Measurements from ENCODE around the gene PELI3.

The PELI3 gene

DNA sequence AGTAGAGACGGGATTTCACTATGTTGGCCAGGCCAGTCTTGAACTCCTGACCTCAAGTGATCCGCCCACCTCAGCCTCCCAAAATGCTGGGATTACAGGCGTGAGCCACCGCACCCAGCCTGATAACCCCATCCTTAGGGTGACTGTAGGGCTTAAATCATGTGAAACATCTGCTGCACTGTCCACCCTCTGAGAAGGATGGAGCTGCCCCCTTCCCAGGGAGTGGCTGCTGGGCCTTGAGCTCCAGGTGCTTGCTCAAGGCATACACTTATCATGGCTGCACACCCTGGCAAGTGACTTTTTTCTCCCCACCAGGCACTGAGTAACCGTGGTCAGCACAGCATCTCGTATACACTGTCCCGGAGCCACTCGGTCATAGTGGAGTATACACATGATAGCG, 5.3 kb downstream of the PELI3 start:
- TF ChIP-seq SIN3A (IDR thresholded peaks at IDR 0.05; ENCODE audit: borderline replicate concordance, insufficient read depth, low read length): no peak
- TF ChIP-seq POLR2AphosphoS5 (IDR thresholded peaks at IDR 0.05; ENCODE audit: low read depth, low read length): no peak
- no peak for TF ChIP-seq TAF1 (IDR thresholded peaks at IDR 0.05; ENCODE audit: borderline replicate concordance, insufficient read depth, low read length)
- no peak for TF ChIP-seq REST (IDR thresholded peaks at IDR 0.05; ENCODE audit: insufficient read depth in 1 of 2, low read depth in 2 of 2, low read length in 2 of 2)
- no peak for TF ChIP-seq FOXP2 (optimal IDR thresholded peaks at IDR 0.05; ENCODE audit: borderline replicate concordance, extremely low read depth, extremely low read length, insufficient read depth)

DNA sequence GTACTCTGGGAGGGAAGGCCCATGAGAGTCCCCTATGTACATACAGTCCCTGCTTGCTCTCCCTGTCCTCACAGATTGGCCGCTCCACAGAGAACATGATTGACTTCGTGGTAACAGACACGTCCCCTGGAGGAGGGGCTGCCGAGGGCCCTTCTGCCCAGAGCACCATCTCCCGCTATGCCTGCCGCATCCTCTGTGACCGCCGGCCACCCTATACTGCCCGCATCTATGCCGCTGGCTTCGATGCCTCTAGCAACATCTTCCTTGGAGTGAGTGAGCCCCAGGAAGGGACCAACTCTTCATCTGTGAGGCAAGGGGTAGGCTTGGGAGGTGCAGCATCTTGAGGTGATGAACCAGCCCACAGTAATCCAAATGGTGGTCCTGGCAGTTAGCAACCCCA, 6.5 kb downstream of the PELI3 start:
- no peak for TF ChIP-seq SIN3A (IDR thresholded peaks at IDR 0.05; ENCODE audit: borderline replicate concordance, insufficient read depth, low read length)
- no peak for TF ChIP-seq REST (IDR thresholded peaks at IDR 0.05; ENCODE audit: insufficient read depth in 1 of 2, low read depth in 2 of 2, low read length in 2 of 2)
- no peak for TF ChIP-seq TAF1 (IDR thresholded peaks at IDR 0.05; ENCODE audit: borderline replicate concordance, insufficient read depth, low read length)
- no peak for TF ChIP-seq FOXP2 (optimal IDR thresholded peaks at IDR 0.05; ENCODE audit: borderline replicate concordance, extremely low read depth, extremely low read length, insufficient read depth)
- TF ChIP-seq POLR2AphosphoS5 (IDR thresholded peaks at IDR 0.05; ENCODE audit: low read depth, low read length): no peak

DNA sequence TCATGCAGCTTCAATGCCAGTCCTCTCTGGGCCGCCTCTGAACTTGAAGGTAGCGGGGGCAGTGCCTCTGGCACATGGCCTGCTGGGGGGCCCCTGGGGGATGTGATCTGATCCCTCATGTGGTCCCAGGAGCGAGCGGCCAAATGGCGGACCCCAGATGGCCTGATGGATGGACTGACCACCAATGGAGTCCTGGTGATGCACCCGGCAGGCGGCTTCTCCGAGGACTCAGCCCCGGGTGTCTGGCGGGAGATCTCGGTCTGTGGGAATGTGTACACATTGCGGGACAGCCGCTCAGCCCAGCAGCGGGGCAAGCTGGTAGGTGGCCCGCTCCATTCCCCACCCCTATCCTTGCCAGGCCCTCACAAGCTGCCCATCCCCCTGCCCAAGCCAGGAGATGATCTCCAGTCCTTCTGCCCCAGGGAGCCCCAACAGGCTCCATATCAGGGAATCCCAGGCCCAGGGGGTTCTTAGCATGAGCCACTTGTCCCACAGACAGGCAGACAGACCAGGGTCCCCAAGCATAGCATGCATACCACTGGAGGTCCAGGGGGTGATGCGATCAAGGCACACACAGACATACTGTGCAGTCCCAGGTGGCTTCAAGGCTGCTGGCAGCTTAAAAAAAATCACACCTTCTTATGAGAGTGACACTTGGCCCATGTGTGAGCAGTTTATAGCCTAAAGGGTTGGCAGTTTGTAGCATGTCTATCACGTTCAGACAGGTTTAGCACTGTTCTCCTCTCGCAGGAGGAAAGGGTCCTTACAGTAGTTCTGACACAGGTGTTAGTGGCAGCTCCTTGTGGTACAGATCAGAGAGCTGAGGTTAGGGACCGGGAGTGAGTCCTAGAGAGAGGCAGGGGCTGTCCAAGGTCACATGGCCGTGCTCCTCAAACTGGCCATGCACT, 7.2 kb downstream of the PELI3 start:
- TF ChIP-seq POLR2AphosphoS5 (IDR thresholded peaks at IDR 0.05; ENCODE audit: low read depth, low read length): no peak
- TF ChIP-seq REST (IDR thresholded peaks at IDR 0.05; ENCODE audit: insufficient read depth in 1 of 2, low read depth in 2 of 2, low read length in 2 of 2): no peak
- TF ChIP-seq TAF1 (IDR thresholded peaks at IDR 0.05; ENCODE audit: borderline replicate concordance, insufficient read depth, low read length): no peak
- no peak for TF ChIP-seq SIN3A (IDR thresholded peaks at IDR 0.05; ENCODE audit: borderline replicate concordance, insufficient read depth, low read length)
- no peak for TF ChIP-seq FOXP2 (optimal IDR thresholded peaks at IDR 0.05; ENCODE audit: borderline replicate concordance, extremely low read depth, extremely low read length, insufficient read depth)

DNA sequence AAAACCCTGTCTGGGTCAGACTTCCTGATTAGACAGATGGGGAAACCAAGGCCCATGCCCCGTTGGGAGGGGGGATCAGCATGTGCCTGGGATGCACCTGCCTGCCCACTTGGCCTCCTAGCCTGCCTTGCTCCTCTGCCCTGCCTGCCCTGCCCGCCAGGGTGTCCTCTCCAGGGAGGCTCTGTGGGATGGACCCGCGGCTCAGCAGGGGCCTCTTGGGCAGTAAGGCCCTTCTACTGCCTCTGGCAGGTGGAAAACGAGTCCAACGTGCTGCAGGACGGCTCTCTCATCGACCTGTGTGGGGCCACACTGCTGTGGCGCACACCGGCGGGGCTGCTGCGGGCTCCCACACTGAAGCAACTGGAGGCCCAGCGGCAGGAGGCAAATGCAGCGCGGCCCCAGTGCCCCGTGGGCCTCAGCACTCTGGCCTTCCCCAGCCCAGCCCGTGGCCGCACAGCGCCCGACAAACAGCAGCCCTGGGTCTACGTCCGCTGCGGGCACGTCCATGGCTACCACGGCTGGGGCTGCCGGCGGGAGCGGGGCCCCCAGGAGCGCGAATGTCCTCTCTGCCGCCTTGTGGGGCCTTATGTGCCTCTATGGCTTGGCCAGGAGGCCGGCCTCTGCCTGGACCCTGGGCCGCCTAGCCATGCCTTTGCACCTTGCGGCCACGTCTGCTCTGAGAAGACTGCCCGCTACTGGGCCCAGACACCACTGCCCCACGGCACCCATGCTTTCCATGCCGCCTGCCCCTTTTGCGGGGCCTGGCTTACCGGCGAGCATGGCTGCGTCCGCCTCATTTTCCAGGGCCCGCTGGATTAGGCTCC, 8.9 kb downstream of the PELI3 start:
- TF ChIP-seq FOXP2 (optimal IDR thresholded peaks at IDR 0.05; ENCODE audit: borderline replicate concordance, extremely low read depth, extremely low read length, insufficient read depth) (no peak), SIN3A (IDR thresholded peaks at IDR 0.05; ENCODE audit: borderline replicate concordance, insufficient read depth, low read length) (no peak), POLR2AphosphoS5 (IDR thresholded peaks at IDR 0.05; ENCODE audit: low read depth, low read length) (no peak), TAF1 (IDR thresholded peaks at IDR 0.05; ENCODE audit: borderline replicate concordance, insufficient read depth, low read length) (no peak), REST (IDR thresholded peaks at IDR 0.05; ENCODE audit: insufficient read depth in 1 of 2, low read depth in 2 of 2, low read length in 2 of 2) (no peak)

Measured in PFSK-1 (cell line).